GM12892 (cell line): ENCODE data around the gene TTC28.

Experiments used
- POLR2A ChIP-seq: IDR thresholded peaks from 2 replicates; pipeline ENCODE4 v1.6.1; 2011; ENCODE audit warnings: low read depth, low read length, control low read depth
- POLR2AphosphoS5 ChIP-seq: IDR thresholded peaks from 2 replicates; pipeline ENCODE4 v1.6.1; 2011; ENCODE audit warnings: low read depth, low read length, control low read depth
- TAF1 ChIP-seq: IDR thresholded peaks from 2 replicates; pipeline ENCODE4 v1.6.1; 2011; ENCODE audit warnings: low read depth, mild to moderate bottlenecking, control low read depth, low read length, borderline replicate concordance

DNA sequence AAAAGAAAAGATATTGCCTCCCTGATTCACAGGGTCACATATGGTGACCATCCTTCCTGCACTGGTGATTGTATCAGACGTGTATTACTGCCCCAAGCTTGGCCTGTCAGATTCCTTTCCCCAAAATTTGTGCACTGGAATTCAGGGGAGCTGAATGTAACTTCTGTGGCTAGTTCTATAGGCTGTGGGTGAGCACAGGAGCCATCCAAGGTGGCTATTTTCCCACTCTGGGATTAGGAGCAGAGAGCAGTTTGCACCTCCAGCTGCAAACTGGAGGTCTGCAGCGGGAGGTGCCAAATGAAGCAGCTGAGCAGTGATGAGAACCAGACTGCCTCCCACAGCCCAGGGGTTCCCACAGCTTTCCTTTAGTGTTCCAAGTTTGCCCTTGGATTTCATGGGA, 636.4 kb downstream of the TTC28 start:
- TF ChIP-seq TAF1 = no peak
- TF ChIP-seq POLR2AphosphoS5 = no peak
- no peak for TF ChIP-seq POLR2A
